Measurements from ENCODE around the gene DNTT. TPM values are rescaled to one million over a fixed set of nuclear protein-coding genes. Genes with fewer than 3 reads are reported as not detected.
A peak's percentile ranks its signal among the peaks of the same experiment; 100 is the strongest.

DNTT gene
- total and polyA plus RNA-seq, 2 of the 13 experiments (the other 11 are each of a cell fraction or from before 2014, with no cell fraction given), result not detected

DNA sequence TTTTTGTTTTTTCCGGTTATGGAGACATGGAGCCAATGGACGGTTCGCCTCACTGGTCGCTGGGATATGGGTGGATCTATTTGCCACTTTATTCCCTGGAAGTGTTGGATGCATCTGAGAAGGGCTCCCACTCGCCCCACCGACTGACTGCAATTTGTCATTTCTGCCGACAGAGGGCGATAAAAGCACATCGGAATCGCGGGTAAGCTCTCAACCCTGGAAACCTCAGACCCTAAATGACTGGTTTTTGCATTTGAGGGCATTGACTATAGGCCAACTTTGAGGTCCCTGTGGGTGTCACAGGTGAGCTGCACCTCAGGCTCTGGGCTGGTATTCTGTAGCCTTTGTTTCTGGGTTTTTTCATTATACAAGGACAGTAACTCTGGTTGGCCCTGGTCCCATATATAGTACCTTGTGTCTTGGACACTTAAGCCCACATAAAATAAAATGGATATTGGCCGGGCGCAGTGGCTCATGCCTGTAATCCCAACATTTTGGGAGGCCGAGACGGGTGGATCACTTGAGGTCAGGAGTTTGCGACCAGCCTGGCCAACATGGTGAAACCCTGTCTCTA is 66.4 kb downstream of the DNTT start:
- Histone ChIP-seq H2AFZ (ENCODE audit: low read length) (no peak overlapping the region), H3K4me1 (ENCODE audit: insufficient read depth, low read length) (peaks cover 10% of the 10 kb centered on the region), H4K20me1 (ENCODE audit: insufficient read depth, low read length) (no peaks in the 10 kb centered on the region), H3K79me2 (ENCODE audit: insufficient read depth, low read length) (no peaks in the 10 kb centered on the region), H3K4me2 (ENCODE audit: low read depth, low read length) (no peak overlapping the region), H3K9ac (ENCODE audit: insufficient read depth, low read depth, low read length) (no peak overlapping the region), H3K27ac (ENCODE audit: extremely low read length, insufficient read depth, low read length) (no peak overlapping the region), H3K36me3 (replicated peaks in 1 of 2; ENCODE audit: control insufficient read depth in 1 of 2, insufficient read depth in 2 of 2, low read length in 2 of 2) (no peaks in the 10 kb centered on the region), H3K4me3 (replicated peaks in 1 of 3; ENCODE audit: insufficient read depth in 1 of 3, low read depth in 2 of 3, low read length in 3 of 3) (no peak overlapping the region), H3K27me3 (ENCODE audit: control insufficient read depth in 1 of 2, insufficient read depth in 2 of 2, low read length in 2 of 2) (peaks cover 2 to 20% of the 10 kb centered on the region in 2 experiments; a peak in 3 of 5 replicates), H3K9me3 (ENCODE audit: low read length) (no peaks in the 10 kb centered on the region)
- ChIA-PET CTCF (ENCODE audit: low intra/inter-chr PET ratio, low total read pairs) (interaction anchor here (1.1 to 1.6 kb wide), 2 partner anchors 141 to 354 kb away, joined by 3 read pairs; no protein-coding TSS in a partner anchor), POLR2A (no interaction called here)
- 17% methylated on average over 16 of the region's 16 CpGs for WGBS (ENCODE audit: low lambda C conversion rate)
- peak; percentile 90 for FAIRE-seq
- BruUV-seq (replicated peaks), result no TSS peak
- peak; percentile 66 for ATAC-seq
- in situ Hi-C loops (cut with HindIII; ENCODE audit: extremely low pct_ligation_motif_present, low pct_unique_long_range_greater_than_20kb), result no loop called here
- peak; percentile 24 for DNase-seq (ENCODE audit: low spot score)
- intact Hi-C loops (cut with micrococcal nuclease; ENCODE audit: unreplicated experiment), result no loop called here
- no peak for TF ChIP-seq BORCS8-MEF2B (CRISPR knock-in tag; IDR thresholded peaks at IDR 0.05)
- TF ChIP-seq MZF1 (CRISPR knock-in tag; IDR thresholded peaks at IDR 0.05; ENCODE audit: borderline replicate concordance), result no peak
- TF ChIP-seq NFRKB (IDR thresholded peaks at IDR 0.05), result no peak
- no peak for TF ChIP-seq ZNF652 (CRISPR knock-in tag; IDR thresholded peaks at IDR 0.05; ENCODE audit: borderline replicate concordance, low read depth)
- TF ChIP-seq ZNF260 (CRISPR knock-in tag; IDR thresholded peaks at IDR 0.05; ENCODE audit: borderline replicate concordance, low read depth), result no peak
- no peak for TF ChIP-seq DNMT1 (CRISPR knock-in tag; IDR thresholded peaks at IDR 0.05)
- no peak for TF ChIP-seq ZNF24 (IDR thresholded peaks at IDR 0.05)
- peak; percentile 55; the same call in 1 of the 2 replicates for TF ChIP-seq STAG1 (CRISPR knock-in tag; IDR thresholded peaks at IDR 0.05)
- TF ChIP-seq, protein P1, sequence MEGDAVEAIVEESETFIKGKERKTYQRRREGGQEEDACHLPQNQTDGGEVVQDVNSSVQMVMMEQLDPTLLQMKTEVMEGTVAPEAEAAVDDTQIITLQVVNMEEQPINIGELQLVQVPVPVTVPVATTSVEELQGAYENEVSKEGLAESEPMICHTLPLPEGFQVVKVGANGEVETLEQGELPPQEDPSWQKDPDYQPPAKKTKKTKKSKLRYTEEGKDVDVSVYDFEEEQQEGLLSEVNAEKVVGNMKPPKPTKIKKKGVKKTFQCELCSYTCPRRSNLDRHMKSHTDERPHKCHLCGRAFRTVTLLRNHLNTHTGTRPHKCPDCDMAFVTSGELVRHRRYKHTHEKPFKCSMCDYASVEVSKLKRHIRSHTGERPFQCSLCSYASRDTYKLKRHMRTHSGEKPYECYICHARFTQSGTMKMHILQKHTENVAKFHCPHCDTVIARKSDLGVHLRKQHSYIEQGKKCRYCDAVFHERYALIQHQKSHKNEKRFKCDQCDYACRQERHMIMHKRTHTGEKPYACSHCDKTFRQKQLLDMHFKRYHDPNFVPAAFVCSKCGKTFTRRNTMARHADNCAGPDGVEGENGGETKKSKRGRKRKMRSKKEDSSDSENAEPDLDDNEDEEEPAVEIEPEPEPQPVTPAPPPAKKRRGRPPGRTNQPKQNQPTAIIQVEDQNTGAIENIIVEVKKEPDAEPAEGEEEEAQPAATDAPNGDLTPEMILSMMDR (CRISPR knock-in tag; IDR thresholded peaks at IDR 0.05), result peak; percentile 72
- TF ChIP-seq, protein P2, sequence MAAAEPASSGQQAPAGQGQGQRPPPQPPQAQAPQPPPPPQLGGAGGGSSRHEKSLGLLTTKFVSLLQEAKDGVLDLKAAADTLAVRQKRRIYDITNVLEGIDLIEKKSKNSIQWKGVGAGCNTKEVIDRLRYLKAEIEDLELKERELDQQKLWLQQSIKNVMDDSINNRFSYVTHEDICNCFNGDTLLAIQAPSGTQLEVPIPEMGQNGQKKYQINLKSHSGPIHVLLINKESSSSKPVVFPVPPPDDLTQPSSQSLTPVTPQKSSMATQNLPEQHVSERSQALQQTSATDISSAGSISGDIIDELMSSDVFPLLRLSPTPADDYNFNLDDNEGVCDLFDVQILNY (CRISPR knock-in tag; conservative IDR thresholded peaks at IDR 0.05), result no peak
- TF ChIP-seq ZNF30 (CRISPR knock-in tag; IDR thresholded peaks at IDR 0.05), result no peak
- TF ChIP-seq TEAD3 (CRISPR knock-in tag; optimal IDR thresholded peaks at IDR 0.05; ENCODE audit: borderline replicate concordance), result peak; percentile 90
- no peak for TF ChIP-seq POLR2AphosphoS2 (IDR thresholded peaks at IDR 0.05; ENCODE audit: low read depth, low read length)
- TF ChIP-seq XRCC5 (optimal IDR thresholded peaks at IDR 0.05; ENCODE audit: low read length), result peak; percentile 29
- TF ChIP-seq, protein P3, sequence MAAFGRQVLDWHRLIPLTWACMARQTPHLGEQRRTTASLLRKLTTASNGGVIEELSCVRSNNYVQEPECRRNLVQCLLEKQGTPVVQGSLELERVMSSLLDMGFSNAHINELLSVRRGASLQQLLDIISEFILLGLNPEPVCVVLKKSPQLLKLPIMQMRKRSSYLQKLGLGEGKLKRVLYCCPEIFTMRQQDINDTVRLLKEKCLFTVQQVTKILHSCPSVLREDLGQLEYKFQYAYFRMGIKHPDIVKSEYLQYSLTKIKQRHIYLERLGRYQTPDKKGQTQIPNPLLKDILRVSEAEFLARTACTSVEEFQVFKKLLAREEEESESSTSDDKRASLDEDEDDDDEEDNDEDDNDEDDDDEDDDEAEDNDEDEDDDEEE (CRISPR knock-in tag; IDR thresholded peaks at IDR 0.05), result no peak
- TF ChIP-seq, protein P4, sequence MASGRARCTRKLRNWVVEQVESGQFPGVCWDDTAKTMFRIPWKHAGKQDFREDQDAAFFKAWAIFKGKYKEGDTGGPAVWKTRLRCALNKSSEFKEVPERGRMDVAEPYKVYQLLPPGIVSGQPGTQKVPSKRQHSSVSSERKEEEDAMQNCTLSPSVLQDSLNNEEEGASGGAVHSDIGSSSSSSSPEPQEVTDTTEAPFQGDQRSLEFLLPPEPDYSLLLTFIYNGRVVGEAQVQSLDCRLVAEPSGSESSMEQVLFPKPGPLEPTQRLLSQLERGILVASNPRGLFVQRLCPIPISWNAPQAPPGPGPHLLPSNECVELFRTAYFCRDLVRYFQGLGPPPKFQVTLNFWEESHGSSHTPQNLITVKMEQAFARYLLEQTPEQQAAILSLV (CRISPR knock-in tag; IDR thresholded peaks at IDR 0.05; ENCODE audit: borderline replicate concordance), result 0 out of 2 replicates have a peak, but pooled peaks have one; percentile 33
- 0 out of 2 replicates have a peak, but pooled peaks have one; percentile 28 for TF ChIP-seq KDM2A (CRISPR knock-in tag; IDR thresholded peaks at IDR 0.05; ENCODE audit: borderline replicate concordance, low read depth)
